Glutamatergic neuron (in vitro differentiated cells): ENCODE results near the gene KIF13A. TPM values are rescaled to one million over a fixed set of nuclear protein-coding genes. Genes with fewer than 3 reads are reported as not detected.

ENCODE experiments used
- DNase-seq: peaks from one replicate; pipeline ENCODE4 v3.0.0; 2022
- H3K27ac Mint-ChIP-seq: one replicate; pipeline ENCODE4 v1.8.0; 2020; ENCODE audit warnings: mild to moderate bottlenecking, mixed read lengths, inconsistent platforms; ENCODE audit not compliant: unreplicated experiment
- H3K27me3 Mint-ChIP-seq: one replicate; pipeline ENCODE4 v1.8.0; 2020; ENCODE audit warnings: mild to moderate bottlenecking, moderate library complexity, mixed read lengths, inconsistent platforms; ENCODE audit not compliant: unreplicated experiment
- H3K36me3 Mint-ChIP-seq: one replicate; pipeline ENCODE4 v1.8.0; 2020; ENCODE audit warnings: mild to moderate bottlenecking, mixed read lengths, inconsistent platforms; ENCODE audit not compliant: unreplicated experiment
- H3K4me1 Mint-ChIP-seq: one replicate; pipeline ENCODE4 v1.8.0; 2020; ENCODE audit warnings: mild to moderate bottlenecking, low read depth, mixed read lengths, inconsistent platforms; ENCODE audit not compliant: unreplicated experiment
- H3K4me3 Mint-ChIP-seq: one replicate; pipeline ENCODE4 v1.8.0; 2020; ENCODE audit warnings: mild to moderate bottlenecking, mixed read lengths, inconsistent platforms; ENCODE audit not compliant: unreplicated experiment
- H3K9me3 Mint-ChIP-seq: one replicate; pipeline ENCODE4 v1.8.0; 2020; ENCODE audit warnings: mild to moderate bottlenecking, moderate library complexity, mixed read lengths, inconsistent platforms; ENCODE audit not compliant: unreplicated experiment
- total RNA-seq: library from RNA; stranded (reverse); fragmentation: NEBNext Ultra II Directional; extraction: Animal tissue kit (Norgen Biotek cat#: 25700); gene quantifications from one replicate; pipeline ENCODE4 v1.2.1, GENCODE V29; 2021; ENCODE audit not compliant: unreplicated experiment
- TF ChIP-seq, protein P1 (sequence below): fragments of 200-600 bp; sonication (generic); IDR thresholded peaks from one replicate; pipeline ENCODE4 v1.5.0; 2021; ENCODE audit not compliant: partially characterized antibody, unreplicated experiment

The KIF13A gene
- total RNA-seq, 1 donor from 2014 or later: 26.7 TPM

DNA sequence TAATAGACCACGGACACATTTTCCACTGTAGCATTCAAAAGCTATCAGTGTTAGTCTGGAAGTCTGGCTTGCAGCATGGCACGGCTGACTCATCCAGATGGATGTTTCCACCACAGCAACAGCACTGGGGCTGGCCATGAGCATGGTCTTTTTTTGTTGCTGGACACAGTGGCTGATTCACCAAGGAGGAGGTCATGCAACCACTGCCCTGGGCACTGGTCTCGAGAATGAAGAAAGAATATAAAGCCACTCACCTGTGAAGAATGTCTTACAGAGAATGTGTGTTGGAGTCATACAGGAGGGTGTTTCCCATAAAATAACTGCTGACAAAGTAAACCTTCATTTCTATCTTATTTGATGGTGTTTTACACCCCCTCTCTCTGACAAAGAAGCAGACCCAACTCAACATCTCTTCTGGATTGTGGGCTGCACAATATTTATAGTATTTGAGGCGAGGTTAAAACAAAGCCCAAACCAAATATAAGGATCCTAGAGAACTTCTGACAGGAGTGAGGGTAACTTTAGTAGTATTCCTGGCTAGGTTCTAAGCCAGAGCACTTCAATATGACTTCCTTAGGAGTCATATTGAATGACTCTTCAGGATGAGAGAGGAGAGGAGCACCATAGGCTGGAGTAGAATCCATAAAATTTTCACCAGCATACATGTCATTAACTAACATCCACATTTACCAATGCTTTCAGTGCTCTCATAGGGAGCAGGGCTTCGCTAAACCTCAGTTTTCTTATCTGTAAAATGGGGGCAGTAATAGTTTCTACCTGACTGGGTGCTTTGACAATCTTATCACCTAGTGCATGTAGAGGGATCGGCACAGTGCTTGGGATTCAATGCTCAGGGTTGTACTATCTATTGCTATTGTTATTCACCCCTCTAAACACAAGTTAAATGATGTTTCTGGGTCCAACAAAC is 121.4 kb downstream of the KIF13A start:
- H3K27me3 Mint-ChIP-seq: peaks cover 2% of the 10 kb centered on the region
- H3K27ac Mint-ChIP-seq: peak overlapping the region; percentile 76
- H3K4me1 Mint-ChIP-seq: peaks cover 41% of the 10 kb centered on the region
- no peak for DNase-seq
- TF ChIP-seq, protein P1, sequence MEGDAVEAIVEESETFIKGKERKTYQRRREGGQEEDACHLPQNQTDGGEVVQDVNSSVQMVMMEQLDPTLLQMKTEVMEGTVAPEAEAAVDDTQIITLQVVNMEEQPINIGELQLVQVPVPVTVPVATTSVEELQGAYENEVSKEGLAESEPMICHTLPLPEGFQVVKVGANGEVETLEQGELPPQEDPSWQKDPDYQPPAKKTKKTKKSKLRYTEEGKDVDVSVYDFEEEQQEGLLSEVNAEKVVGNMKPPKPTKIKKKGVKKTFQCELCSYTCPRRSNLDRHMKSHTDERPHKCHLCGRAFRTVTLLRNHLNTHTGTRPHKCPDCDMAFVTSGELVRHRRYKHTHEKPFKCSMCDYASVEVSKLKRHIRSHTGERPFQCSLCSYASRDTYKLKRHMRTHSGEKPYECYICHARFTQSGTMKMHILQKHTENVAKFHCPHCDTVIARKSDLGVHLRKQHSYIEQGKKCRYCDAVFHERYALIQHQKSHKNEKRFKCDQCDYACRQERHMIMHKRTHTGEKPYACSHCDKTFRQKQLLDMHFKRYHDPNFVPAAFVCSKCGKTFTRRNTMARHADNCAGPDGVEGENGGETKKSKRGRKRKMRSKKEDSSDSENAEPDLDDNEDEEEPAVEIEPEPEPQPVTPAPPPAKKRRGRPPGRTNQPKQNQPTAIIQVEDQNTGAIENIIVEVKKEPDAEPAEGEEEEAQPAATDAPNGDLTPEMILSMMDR: no peak
- H3K36me3 Mint-ChIP-seq: no peaks in the 10 kb centered on the region
- no peak overlapping the region for H3K4me3 Mint-ChIP-seq
- H3K9me3 Mint-ChIP-seq: peaks cover 5% of the 10 kb centered on the region

DNA sequence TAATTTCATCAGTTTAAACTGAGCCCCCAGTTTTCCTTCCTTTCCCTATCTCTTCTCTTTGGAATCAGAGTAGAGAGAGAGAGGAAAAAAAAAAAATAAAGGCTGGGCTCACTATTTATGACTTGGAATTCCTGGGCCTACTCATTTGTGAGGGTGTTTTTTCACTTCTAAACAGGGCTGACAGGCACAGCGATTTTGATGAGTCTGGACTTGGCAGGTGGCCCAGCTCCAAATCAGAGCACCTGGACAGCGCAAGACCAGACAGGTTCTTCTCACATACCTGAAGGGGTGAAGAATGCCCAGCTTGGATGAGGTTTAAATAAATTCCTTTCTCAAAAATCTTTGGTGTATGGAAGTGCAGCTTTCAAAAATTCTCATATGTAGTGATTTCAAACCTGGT is 122.2 kb downstream of the KIF13A start:
- Mint-ChIP-seq H3K4me1 (peaks cover 39% of the 10 kb centered on the region), H3K27me3 (peaks cover 2% of the 10 kb centered on the region), H3K36me3 (no peaks in the 10 kb centered on the region), H3K4me3 (no peak overlapping the region), H3K27ac (no peak overlapping the region), H3K9me3 (peaks cover 5% of the 10 kb centered on the region)
- TF ChIP-seq, protein P1: no peak
- no peak for DNase-seq

DNA sequence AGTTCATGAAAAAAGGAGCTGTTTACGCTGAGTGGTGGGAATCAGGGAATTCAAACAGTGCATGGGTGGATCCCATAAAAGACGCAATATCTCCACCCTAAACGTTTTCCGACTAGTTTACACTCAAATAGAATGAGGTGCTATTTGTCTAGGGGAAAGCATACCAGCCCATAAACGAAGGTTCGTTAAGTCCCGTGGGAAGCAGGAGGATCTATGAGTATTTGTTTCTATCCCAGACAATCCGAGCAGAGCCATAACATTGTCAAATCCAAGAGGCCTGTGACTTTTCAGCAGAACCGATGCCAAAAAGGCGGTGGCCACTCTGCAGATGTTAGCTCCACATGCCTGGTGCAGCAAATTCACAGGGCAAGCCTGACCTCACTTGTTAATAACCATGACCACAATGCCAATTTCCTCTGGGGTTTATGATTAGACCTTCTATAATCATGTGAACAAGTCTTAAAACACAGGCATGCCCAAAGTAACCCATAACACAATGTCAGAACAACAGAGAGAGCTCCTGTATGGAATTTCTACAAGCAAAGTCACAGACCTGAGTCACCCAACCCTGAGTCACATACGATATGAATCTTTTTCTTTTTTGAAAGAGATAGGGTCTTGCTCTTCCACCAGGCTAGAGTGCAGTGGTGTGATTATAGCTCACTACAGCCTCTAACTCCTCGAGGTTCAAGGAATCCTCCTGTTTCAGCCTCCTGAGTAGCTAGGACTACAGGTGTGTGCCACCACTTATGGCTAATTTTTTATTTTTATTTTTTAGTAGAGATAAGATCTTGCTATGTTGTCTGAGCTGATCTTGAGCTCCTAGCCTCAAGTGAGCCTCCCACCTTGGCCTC is 123.3 kb downstream of the KIF13A start:
- Mint-ChIP-seq H3K4me1 (peaks cover 31% of the 10 kb centered on the region), H3K27ac (no peak overlapping the region)

DNA sequence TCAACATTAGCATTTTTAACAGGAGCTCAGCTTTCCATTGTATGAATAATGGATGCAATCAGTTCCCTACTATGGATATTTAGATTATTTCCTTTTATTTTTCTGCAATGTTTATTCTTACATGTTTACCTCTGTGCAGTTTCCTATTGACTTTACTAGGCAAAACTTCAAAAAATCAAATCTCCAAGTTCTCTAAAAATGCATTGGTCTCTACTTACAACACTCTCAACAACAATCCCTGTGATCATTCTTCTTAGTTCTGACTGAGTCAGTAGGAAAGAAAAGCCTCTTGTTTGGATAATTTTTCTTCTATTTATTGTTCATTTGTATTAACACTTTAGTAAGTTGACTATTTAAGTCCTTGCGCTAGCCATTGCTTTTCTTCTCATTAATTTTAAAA is 126.1 kb downstream of the KIF13A start:
- H3K36me3 Mint-ChIP-seq: no peaks in the 10 kb centered on the region
- H3K27ac Mint-ChIP-seq: no peak overlapping the region
- H3K9me3 Mint-ChIP-seq: peaks cover 2% of the 10 kb centered on the region

More for the DNA sequence above, 123.3 kb downstream of the KIF13A start:
- Mint-ChIP-seq H3K27me3 (peaks cover 2% of the 10 kb centered on the region), H3K4me3 (no peak overlapping the region), H3K36me3 (no peaks in the 10 kb centered on the region), H3K9me3 (peaks cover 5% of the 10 kb centered on the region)
- TF ChIP-seq, protein P1: no peak
- DNase-seq: no peak

More for the DNA sequence above, 126.1 kb downstream of the KIF13A start:
- peaks cover 15% of the 10 kb centered on the region for H3K4me1 Mint-ChIP-seq
- peaks cover 2% of the 10 kb centered on the region for H3K27me3 Mint-ChIP-seq
- TF ChIP-seq, protein P1: no peak
- no peak overlapping the region for H3K4me3 Mint-ChIP-seq
- no peak for DNase-seq
